Activated naive CD8-positive, alpha-beta T cell treated with anti-CD3 and anti-CD28 coated beads, Interleukin-2, amount 50 U/mL, for 24 hours (primary cell): ENCODE measurements around the gene TTLL6.

ENCODE experiments used
- ATAC-seq: fragments of 150-1000 bp; cut with Tn5 transposase; one replicate; pipeline ENCODE4 v1.10.0; 2021
- DNase-seq: peaks from one replicate; pipeline ENCODE4 v3.0.0; 2021
- H3K27ac Mint-ChIP-seq: one replicate; pipeline ENCODE4 v1.8.0; 2021; ENCODE audit warnings: mild to moderate bottlenecking, mixed read lengths
- H3K27me3 Mint-ChIP-seq: one replicate; pipeline ENCODE4 v1.8.0; 2021; ENCODE audit warnings: mixed read lengths
- H3K36me3 Mint-ChIP-seq: one replicate; pipeline ENCODE4 v1.8.0; 2021; ENCODE audit warnings: low read depth, mixed read lengths
- H3K4me1 Mint-ChIP-seq: one replicate; pipeline ENCODE4 v1.8.0; 2021; ENCODE audit warnings: mixed read lengths
- H3K4me3 Mint-ChIP-seq: one replicate; pipeline ENCODE4 v1.8.0; 2021; ENCODE audit warnings: mild to moderate bottlenecking, moderate library complexity, mixed read lengths
- H3K9me3 Mint-ChIP-seq: one replicate; pipeline ENCODE4 v1.8.0; 2021; ENCODE audit warnings: mixed read lengths

TTLL6 gene

GRCh38 chr17:48728232-48729231 lies 88.5 kb downstream of the TTLL6 start, which contains the start of gene HOXB13:
HOXB13 (minus strand) TSS chr17:48728750; CDS start chr17:48728593, 157 bp downstream.
- H3K27ac Mint-ChIP-seq, result no peak within 1 kb of the TSS
- peaks cover 24% of the 10 kb centered on the region for H3K4me1 Mint-ChIP-seq
- no peaks in the 10 kb centered on the region for H3K36me3 Mint-ChIP-seq

GRCh38 chr17:48727415-48728175 lies 89.4 kb downstream of the TTLL6 start:
- no peak overlapping the region for H3K27ac Mint-ChIP-seq

More at GRCh38 chr17:48728232-48729231, 88.5 kb downstream of the TTLL6 start, which contains the start of gene HOXB13:
- ATAC-seq (no peak), DNase-seq (peak; percentile 53)
- Mint-ChIP-seq H3K9me3 (no peaks in the 10 kb centered on the region), H3K4me3 (peak within 1 kb of the TSS; percentile 57), H3K27me3 (peaks cover 94% of the 10 kb centered on the region)

GRCh38 chr17:48726916-48727286 lies 90.1 kb downstream of the TTLL6 start:
- no peak overlapping the region for H3K27ac Mint-ChIP-seq
- no peak for ATAC-seq
- DNase-seq, result no peak
- no peaks in the 10 kb centered on the region for H3K36me3 Mint-ChIP-seq
- no peak overlapping the region for H3K4me3 Mint-ChIP-seq
- H3K27me3 Mint-ChIP-seq, result peaks cover 96% of the 10 kb centered on the region
- peaks cover 22% of the 10 kb centered on the region for H3K4me1 Mint-ChIP-seq
- H3K9me3 Mint-ChIP-seq, result no peaks in the 10 kb centered on the region

More at GRCh38 chr17:48727415-48728175, 89.4 kb downstream of the TTLL6 start:
- ATAC-seq (no peak), DNase-seq (no peak)
- Mint-ChIP-seq H3K9me3 (no peaks in the 10 kb centered on the region), H3K4me3 (no peak overlapping the region), H3K36me3 (no peaks in the 10 kb centered on the region), H3K4me1 (peaks cover 23% of the 10 kb centered on the region), H3K27me3 (peaks cover 96% of the 10 kb centered on the region)

- H3K4me3 Mint-ChIP-seq, result no peak overlapping the region
- H3K9me3 Mint-ChIP-seq, result no peaks in the 10 kb centered on the region
- ATAC-seq, result no peak
- no peak overlapping the region for H3K27ac Mint-ChIP-seq
- no peak for DNase-seq
- peaks cover 22% of the 10 kb centered on the region for H3K4me1 Mint-ChIP-seq
- peaks cover 93% of the 10 kb centered on the region for H3K27me3 Mint-ChIP-seq
- H3K36me3 Mint-ChIP-seq, result no peaks in the 10 kb centered on the region
Observed at GRCh38 chr17:48726114-48726915, 90.7 kb downstream of the TTLL6 start.

GRCh38 chr17:48725288-48726064 lies 91.6 kb downstream of the TTLL6 start:
- Mint-ChIP-seq H3K4me3 (peak overlapping the region; percentile 6), H3K9me3 (peaks cover under 1% of the 10 kb centered on the region), H3K4me1 (peaks cover 22% of the 10 kb centered on the region), H3K27ac (no peak overlapping the region), H3K36me3 (no peaks in the 10 kb centered on the region), H3K27me3 (peaks cover 94% of the 10 kb centered on the region)
- DNase-seq (no peak), ATAC-seq (no peak)

- Mint-ChIP-seq H3K4me1 (peaks cover 25% of the 10 kb centered on the region), H3K27me3 (peaks cover 94% of the 10 kb centered on the region), H3K4me3 (peak overlapping the region; percentile 6), H3K36me3 (no peaks in the 10 kb centered on the region), H3K9me3 (peaks cover 4% of the 10 kb centered on the region), H3K27ac (no peak overlapping the region)
- DNase-seq, result no peak
- ATAC-seq, result no peak
Observed at GRCh38 chr17:48725004-48725287, 92.1 kb downstream of the TTLL6 start.

- Mint-ChIP-seq H3K4me1 (peaks cover 27% of the 10 kb centered on the region), H3K9me3 (peaks cover 4% of the 10 kb centered on the region), H3K27ac (no peak overlapping the region), H3K36me3 (no peaks in the 10 kb centered on the region), H3K4me3 (peak overlapping the region; percentile 42), H3K27me3 (peaks cover 95% of the 10 kb centered on the region)
- peak; percentile 77 for ATAC-seq
- DNase-seq, result peak; percentile 85
Observed at GRCh38 chr17:48724251-48725003, 92.6 kb downstream of the TTLL6 start.

- Mint-ChIP-seq H3K4me1 (peaks cover 30% of the 10 kb centered on the region), H3K27ac (no peak overlapping the region), H3K27me3 (peaks cover 95% of the 10 kb centered on the region), H3K4me3 (peak overlapping the region; percentile 42), H3K36me3 (no peaks in the 10 kb centered on the region), H3K9me3 (peaks cover 4% of the 10 kb centered on the region)
- ATAC-seq, result no peak
- DNase-seq, result no peak
Observed at GRCh38 chr17:48723423-48724250, 93.4 kb downstream of the TTLL6 start.

GRCh38 chr17:48722915-48723422 lies 94.1 kb downstream of the TTLL6 start, which contains the start of gene PRAC2:
PRAC2 (plus strand) TSS chr17:48723185; CDS start chr17:48724411, 1,226 bp downstream.
- peaks cover 95% of the 10 kb centered on the region for H3K27me3 Mint-ChIP-seq

GRCh38 chr17:48722201-48722907 lies 94.7 kb downstream of the TTLL6 start, which contains the start of gene PRAC1:
PRAC1 (minus strand) TSS chr17:48722518; CDS start chr17:48722392, 126 bp downstream.
- peaks cover 4% of the 10 kb centered on the region for H3K9me3 Mint-ChIP-seq
- no peak for DNase-seq
- no peak within 1 kb of the TSS for H3K4me3 Mint-ChIP-seq
- H3K4me1 Mint-ChIP-seq, result peaks cover 38% of the 10 kb centered on the region
- H3K27ac Mint-ChIP-seq, result no peak within 1 kb of the TSS
- H3K27me3 Mint-ChIP-seq, result peaks cover 95% of the 10 kb centered on the region
- no peak for ATAC-seq
- H3K36me3 Mint-ChIP-seq, result no peaks in the 10 kb centered on the region

More at GRCh38 chr17:48722915-48723422, 94.1 kb downstream of the TTLL6 start, which contains the start of gene PRAC2:
- Mint-ChIP-seq H3K4me3 (peak within 1 kb of the TSS; percentile 42), H3K4me1 (peaks cover 36% of the 10 kb centered on the region), H3K27ac (no peak within 1 kb of the TSS), H3K36me3 (no peaks in the 10 kb centered on the region), H3K9me3 (peaks cover 4% of the 10 kb centered on the region)
- DNase-seq (no peak), ATAC-seq (no peak)

- DNase-seq (no peak), ATAC-seq (no peak)
- Mint-ChIP-seq H3K27me3 (peaks cover 95% of the 10 kb centered on the region), H3K27ac (no peak overlapping the region), H3K4me3 (no peak overlapping the region), H3K9me3 (peaks cover 4% of the 10 kb centered on the region), H3K4me1 (peaks cover 38% of the 10 kb centered on the region), H3K36me3 (no peaks in the 10 kb centered on the region)
Observed at GRCh38 chr17:48721009-48721402, 96.0 kb downstream of the TTLL6 start.
